Ovary (tissue), 3 donors: ENCODE results near the gene AOPEP.

ENCODE experiments used
- CTCF ChIP-seq, 3 donors: fragments of 450-650 bp in 2 of 3; fragments of 200-600 bp in 1 of 3; IDR thresholded peaks; one replicate each; pipeline versions ENCODE4 v1.5.1 to v1.8.0; 2016 to 2022; ENCODE audit warnings: antibody characterized with exemption in 3 of 3, mild to moderate bottlenecking in 1 of 3
- EP300 ChIP-seq: sonication (generic); formaldehyde crosslinking; IDR thresholded peaks from one replicate; pipeline ENCODE4 v1.6.1; 2017; ENCODE audit warnings: antibody characterized with exemption
- POLR2A ChIP-seq: fragments of 450-650 bp; IDR thresholded peaks from one replicate; pipeline ENCODE4 v1.6.1; 2017; ENCODE audit warnings: antibody characterized with exemption, mild to moderate bottlenecking, moderate library complexity
- donor health status: DM: no; HTN: no; CAD: no.

GRCh38 chr9:95085861-95086563 is 359.5 kb downstream of the AOPEP start:
- no peak for TF ChIP-seq CTCF (IDR thresholded peaks at IDR 0.05)
- TF ChIP-seq POLR2A, result no peak
- TF ChIP-seq EP300, result no peak
